Stimulated activated CD4-positive, alpha-beta T cell treated with anti-CD3 and anti-CD28 coated beads, TNF-alpha, amount 100 ng/mL, for 48 hours (primary cell): ENCODE data around the gene SYNGR1.

Experiments used
- DNase-seq, 3 donors: peaks; one replicate each; pipeline ENCODE4 v3.0.0-alpha.2; 2020; ENCODE audit warnings: low read depth in 3 of 3

Gene SYNGR1

DNA sequence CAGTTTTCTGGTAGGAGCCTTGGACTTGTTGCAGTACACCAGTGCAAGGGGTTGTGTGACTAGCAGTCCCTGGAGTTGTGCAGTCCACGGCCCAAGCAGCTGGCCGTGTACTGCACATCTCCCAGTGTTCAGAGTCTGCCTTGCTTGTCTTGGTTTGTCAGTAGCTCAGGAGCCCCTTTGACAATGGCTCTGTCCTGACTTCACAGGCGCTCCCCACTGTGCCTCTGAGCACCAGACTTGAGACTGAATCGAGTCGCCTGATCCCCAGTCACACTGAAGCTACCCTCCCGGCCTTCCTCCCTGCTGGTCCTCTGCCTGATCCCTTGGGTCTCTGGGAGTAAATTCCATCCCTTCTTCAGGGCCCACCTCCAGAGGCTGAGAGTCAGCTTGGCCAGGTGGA is 19.4 kb downstream of the SYNGR1 start:
- no peak for DNase-seq

- DNase-seq, result no peak
Measured at GRCh38 chr22:39369586-39369985, 19.8 kb downstream of the SYNGR1 start.

DNA sequence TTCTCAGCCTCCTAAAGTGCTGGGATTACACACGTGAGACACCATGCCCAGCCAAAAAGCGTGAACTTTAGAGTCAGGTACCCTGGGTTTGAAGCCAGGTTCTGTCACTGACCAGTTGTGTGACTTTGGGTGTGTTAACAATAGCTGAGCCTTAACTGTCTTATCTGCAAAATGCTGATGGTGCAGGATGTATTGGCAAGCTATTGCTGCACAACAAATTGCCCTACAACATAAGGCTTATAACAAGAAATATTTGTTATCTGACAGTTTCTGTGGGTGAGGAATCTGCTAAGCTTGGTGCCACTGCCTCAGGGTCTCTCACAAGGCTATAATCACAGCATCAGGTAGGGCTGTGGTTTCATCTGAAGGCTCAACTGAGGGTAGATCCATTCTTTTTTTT is 21.9 kb downstream of the SYNGR1 start:
- no peak for DNase-seq

DNA sequence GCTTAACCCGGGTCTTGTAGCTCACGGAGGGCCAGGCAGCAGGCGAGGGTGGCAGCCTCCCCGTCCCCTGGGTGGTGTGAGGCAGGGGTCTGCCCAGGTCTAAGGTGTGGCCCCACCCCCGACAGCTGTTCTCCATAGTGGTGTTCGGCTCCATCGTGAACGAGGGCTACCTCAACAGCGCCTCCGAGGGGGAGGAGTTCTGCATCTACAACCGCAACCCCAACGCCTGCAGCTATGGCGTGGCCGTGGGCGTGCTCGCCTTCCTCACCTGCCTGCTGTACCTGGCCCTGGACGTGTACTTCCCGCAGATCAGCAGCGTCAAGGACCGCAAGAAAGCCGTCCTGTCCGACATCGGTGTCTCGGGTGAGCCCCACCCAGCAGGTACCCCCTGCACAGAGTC is 24.4 kb downstream of the SYNGR1 start:
- DNase-seq, result no peak

GRCh38 chr22:39374801-39375200 is 25.0 kb downstream of the SYNGR1 start:
- DNase-seq, result no peak

- DNase-seq, result no peak
Measured at GRCh38 chr22:39375646-39376045, 25.9 kb downstream of the SYNGR1 start.

DNA sequence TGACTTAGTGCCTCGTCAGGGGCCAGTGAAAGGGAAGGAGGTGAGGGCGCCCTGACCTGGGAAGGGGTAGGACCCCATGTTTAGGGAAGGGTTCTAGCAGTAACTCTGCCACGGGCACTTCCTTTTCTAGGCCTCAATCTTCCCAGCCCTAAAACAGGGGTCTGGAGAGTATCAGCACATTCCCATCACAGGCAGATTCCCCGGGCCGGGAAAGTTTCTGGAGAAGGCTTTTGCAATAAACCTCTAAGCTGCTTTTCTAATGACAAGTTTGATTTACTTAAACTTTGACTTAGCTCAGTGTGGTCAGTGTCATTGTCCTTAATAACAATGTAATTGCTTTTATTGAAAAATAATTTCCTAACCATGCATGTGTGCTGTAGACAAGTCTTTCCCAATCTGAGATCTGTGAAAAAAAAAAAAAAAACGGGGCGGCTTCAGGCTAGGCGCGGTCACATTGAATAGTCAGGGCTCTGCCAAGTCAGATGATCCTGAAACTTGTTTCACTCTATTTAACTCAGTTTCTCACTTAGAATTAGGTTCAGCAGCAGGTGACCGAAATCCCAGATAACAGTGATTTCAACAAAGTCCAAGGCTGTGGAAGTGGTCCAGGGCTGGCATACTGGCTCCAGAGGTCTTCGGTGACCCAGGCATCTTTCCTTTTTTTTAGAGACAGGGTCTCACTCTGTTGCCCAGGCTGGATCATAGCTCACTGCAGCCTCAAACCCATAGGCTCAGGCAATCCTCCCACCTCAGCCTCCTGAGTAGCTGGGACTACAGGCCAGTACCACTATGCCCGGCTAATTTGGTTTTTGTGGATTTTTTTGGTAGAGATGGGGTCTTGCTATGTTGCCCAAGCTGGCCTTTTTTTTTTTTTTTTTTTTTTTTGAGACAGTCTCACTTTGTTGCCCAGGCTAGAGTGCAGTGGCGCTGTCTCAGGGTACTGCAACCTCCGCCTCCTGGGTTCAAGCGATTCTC is 30.3 kb downstream of the SYNGR1 start:
- no peak for DNase-seq

DNA sequence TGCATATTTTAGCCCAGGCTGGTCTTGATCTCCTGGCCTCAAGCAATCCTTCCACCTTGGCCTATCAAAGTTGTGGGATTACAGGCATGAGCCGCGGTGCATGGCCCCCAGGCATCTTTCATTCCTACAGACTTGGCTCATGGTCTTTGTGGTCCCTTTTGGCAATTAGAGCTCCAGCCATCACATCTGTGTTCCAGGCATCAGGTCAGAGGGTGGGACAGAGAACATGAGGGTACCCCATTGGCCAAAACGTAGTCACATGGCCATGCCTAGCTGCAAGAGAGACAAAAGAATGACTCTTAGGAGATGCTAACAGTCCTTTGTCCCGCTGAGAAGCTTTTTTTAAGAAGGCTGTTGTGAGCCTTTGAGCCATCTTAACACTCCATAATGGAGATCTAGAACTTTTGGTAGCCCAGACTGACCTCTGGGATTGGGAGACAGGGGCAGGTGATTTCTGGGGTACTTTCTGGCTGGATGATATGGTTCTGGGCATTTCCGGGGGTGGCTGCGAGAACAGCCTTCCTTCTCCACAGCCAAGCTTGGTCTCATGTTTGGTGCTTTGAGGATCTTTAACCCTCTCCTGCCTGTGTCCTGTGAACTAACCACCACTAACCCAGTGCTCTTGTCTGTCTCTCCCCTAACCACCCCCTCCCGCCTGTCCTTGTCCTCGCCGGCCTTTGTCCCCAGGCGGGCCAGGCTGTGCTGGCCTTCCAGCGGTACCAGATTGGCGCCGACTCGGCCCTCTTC is 31.4 kb downstream of the SYNGR1 start:
- no peak for DNase-seq

DNA sequence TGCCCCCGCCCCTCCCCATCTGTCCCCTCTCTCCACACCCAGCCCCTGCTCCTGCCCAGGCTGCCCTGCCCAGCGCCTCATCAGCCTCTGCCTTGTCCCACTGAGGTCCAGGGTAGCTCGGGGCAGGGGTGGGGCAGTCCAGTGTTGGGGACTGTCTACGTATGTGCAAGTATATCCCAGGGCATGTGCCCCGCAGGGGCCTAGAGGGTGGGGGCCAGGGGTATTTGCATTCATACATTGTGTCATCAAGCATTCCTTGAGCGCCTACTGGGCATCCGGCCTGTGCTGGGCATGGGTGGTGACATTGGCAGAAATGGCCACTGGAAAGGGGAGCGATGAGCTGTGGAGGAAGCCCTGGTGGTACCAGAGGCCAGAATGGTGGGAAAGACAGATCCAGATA is 32.1 kb downstream of the SYNGR1 start:
- no peak for DNase-seq

DNA sequence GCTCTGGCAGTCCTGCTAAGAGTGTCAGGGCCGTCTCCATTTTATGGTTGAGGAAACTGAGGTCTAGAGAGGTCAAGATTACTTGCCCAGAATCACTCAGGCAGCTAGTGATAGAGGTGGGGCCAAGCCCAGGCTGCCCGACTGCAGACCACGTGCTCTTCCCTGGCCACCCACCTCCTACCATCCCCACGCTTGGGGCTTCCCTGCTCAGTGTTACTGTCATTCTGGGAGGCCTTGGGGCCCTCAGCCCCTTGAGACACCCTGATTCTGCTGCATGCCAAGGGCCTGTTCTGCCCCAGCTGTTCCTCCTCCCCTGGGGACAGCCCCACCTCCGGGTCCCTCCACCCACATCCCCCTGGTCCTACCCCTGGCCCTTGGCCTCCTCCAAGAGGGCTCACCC is 32.6 kb downstream of the SYNGR1 start:
- DNase-seq, result no peak

DNA sequence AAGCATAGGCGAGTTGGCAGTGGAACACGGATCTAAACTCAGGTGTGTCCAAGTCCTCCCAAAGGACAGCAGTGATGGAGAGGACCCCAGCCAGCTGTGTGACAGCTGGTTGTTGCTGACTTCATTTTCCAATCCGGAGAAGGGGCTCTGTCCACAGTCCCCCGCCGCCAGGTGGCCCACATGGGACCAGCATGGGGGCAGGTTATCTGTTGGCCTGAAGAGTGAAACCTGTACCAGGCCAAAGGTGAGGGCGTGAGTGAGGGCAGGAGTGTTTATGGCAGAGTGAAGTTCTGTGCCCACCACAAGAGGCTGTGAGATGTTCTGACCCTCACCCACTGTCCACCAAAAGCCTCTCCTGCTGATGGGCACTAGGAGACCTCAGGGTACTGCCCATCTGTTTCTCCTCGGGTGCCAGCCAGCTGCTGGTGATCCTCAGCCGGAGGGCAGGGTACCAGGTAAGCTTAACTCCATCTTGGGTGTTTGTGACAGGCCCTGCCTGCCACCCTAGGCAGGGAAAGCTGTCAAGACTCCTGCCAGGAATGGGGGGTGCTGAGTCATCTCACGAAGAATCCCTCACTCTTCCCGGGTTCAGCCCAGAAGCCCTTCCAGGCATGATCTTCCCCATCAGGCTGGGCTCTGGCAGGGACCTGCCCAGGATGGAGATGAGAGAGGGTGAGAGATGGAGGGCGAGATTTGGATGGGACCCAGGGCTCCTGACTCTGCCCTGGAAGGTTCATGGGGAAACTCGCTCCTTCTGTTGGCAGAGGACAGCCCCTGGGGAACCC is 34.2 kb downstream of the SYNGR1 start:
- no peak for DNase-seq

DNA sequence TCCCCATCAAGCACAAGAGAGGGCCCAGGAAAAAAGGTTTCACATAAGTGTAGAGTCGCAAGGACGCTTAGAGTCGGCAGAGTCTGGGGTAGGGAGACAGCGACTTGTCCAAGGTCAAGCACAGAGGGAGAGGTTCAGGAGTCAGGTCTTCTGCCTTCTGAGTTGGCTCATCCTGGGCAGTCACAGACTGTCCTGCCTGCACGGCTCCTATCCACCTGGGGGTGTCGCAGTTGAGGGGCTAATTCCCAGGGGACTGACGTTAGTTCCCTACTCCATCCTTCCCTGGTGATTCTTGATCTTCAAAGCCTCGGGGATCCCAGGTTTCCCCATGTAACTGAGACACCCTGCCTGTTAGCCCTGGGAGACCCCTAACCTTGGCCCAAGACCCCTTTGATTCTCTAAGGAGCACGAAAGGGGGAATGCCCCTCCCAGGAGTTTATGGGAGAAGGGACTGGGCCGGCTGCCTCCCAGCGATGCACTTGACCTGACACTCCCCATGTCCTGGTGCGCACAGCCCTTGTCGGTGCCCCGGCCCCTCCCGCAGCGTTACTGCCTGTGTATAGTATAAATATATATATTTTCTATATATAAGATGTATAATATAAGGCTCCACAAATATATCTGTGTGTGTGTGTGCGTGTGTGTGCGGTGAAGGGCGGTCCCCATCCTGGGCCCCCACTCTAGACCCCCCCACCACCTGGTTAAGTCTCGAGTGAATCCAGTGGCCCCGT is 35.1 kb downstream of the SYNGR1 start:
- no peak for DNase-seq

DNA sequence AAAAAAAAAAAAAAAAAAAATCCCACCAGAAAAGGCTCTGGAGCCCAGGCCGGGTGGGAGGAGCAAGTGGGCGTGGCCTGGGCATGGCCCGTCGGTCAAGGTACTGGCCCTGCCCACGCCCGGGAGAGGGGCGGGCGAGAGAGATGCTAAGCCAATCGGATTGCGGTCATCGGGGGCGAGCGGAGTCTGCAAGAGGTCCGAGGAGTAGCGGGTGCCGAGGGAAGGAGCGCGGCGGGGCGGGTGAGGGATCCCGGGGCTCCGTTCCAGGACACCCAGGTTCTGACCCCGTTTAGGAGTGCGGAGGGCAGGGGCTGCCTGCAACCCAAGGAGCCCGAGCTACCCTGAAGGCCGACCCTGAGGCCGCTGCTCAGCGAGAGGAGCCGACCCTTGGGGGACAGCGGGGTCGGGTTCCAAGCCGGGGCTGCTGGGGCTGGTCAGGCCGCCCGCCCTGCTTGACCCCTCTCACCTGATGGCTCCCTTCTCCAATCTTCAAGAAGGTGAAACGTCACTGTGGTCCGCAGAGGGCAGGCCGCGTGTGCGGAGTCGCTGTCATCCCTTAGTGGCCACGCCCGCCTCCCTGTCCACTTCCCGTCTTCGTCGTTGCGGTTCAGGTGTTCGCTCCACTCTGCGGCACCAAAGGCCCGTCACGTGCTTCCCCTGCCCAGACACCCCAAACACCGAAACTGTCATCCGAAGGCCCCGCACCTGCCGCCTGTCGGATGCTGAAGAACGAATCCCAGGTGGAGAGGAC is 38.6 kb downstream of the SYNGR1 start:
- DNase-seq, result peak; percentile 49 to 74 (median 53)

- no peak for DNase-seq
Measured at GRCh38 chr22:39389420-39389819, 39.6 kb downstream of the SYNGR1 start.

- no peak for DNase-seq
Measured at GRCh38 chr22:39392341-39392948, 42.7 kb downstream of the SYNGR1 start.

GRCh38 chr22:39395936-39396796 is 46.4 kb downstream of the SYNGR1 start:
- DNase-seq, result no peak

GRCh38 chr22:39396797-39397195 is 47.0 kb downstream of the SYNGR1 start:
- no peak for DNase-seq

DNA sequence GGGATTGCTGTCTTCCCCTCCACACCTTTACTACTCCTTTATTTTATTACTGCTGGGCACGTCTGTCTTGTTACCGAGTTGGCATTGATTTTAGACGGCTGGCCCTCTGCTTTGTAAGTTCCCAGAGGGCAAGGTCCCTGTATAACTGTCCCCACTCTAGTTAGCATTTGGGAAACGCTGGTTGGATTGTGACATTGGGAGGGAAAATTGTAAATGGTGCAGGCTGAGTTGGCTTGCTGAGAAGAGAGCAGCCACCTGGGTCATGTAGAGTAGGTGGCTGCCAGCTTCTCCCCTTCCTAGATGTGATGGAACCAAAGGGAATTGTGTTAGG is 51.5 kb downstream of the SYNGR1 start:
- DNase-seq, result no peak

- peak in 2 of 3 donors; percentile 26 to 32 for DNase-seq
Measured at GRCh38 chr22:39405346-39406085, 55.7 kb downstream of the SYNGR1 start.
